ENCODE measurements around the gene ARHGAP9. TPM values are rescaled to one million over a fixed set of nuclear protein-coding genes. Genes with fewer than 3 reads are reported as not detected.

The ARHGAP9 gene
- total RNA-seq (2022; extraction: Qiagen RNA extraction): 0.33 to 0.72 TPM (median 0.43 TPM) in 5 replicates

DNA sequence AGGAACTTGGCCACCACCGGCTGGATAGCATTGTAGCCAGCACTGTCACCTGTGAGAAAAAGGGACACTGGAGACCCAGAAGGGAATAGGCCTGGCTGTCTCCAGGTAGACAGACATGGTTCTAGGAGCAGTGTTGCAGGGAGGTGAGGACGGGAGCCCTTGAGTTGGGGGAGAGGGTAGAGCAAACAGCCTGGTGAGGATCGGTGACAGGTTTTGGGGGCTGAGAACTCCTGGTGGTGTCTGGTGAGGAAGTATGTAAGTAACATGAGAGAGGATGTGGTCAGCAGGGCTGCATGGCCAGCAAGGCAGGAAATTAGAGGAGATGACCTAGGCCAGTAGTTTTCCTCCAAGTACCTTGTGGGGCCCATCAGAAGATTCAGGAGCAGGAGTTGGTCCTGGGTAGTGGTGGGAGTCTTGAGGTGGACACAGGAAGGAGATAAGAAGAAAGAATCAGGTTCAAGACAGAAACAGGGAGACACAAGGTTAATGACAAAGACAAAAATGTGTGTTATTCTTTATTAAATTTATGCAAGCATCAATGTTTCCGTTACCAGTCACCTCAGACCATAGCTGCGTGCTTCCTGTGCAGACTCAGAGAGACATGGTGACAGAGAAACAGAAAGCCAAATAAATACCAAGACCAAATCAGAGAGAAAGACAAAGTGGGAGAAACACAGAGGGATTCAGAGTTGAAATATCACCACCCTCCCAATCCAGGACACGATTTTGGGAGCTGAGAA is at the start of gene ARHGAP9:
ARHGAP9 (minus strand) TSS at position 491 of the 740 bp plus-strand sequence; CDS start at position 31, 460 bp downstream.

DNA sequence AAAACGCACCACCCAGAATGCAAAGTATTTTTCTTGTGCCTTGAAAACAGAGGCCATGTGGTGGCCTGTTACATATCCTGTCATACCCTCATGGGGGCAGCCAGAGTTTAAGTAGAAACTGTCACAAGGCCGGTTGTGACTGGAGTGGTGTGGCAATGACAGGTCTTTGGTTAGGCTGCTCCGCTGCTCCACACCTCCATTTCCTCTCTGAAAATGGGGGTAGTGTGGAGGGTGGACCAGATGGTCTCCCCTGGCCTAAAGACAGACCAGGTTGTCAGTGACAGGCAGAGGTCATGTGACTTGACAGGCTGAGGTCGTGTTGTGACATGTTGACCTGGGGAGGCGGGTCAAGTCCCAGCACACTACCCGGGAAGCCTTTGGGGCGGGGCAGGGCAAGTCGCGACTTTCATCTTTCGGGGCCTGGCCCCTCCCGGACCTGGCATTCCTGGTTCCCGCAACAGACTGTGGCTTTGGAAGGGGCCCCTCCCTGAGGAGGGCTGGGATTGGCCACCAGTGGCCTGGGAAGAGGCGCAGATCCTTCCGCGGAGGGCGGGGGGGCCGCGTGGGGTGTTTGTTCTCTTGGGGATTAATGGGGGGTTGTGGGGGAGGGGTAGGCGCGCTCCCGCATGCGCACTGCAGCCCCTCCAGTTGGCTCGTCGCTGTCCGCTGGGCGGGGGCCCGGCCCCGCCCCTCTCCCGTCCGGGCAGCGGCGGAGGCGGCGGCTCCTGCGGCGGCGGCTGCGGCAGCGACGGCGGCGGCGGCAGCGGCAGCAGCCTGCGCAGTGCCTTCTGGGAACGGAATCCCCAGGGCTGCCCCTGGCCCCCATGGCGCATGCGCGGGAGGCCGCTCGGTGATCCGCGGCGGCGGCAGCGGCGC is 42.6 kb upstream of the ARHGAP9 start, which contains the start of gene MBD6:
MBD6 (plus strand) TSS at position 814 of the 876 bp plus-strand sequence. CDS start 1,480 bp downstream, outside the sequence.

DNA sequence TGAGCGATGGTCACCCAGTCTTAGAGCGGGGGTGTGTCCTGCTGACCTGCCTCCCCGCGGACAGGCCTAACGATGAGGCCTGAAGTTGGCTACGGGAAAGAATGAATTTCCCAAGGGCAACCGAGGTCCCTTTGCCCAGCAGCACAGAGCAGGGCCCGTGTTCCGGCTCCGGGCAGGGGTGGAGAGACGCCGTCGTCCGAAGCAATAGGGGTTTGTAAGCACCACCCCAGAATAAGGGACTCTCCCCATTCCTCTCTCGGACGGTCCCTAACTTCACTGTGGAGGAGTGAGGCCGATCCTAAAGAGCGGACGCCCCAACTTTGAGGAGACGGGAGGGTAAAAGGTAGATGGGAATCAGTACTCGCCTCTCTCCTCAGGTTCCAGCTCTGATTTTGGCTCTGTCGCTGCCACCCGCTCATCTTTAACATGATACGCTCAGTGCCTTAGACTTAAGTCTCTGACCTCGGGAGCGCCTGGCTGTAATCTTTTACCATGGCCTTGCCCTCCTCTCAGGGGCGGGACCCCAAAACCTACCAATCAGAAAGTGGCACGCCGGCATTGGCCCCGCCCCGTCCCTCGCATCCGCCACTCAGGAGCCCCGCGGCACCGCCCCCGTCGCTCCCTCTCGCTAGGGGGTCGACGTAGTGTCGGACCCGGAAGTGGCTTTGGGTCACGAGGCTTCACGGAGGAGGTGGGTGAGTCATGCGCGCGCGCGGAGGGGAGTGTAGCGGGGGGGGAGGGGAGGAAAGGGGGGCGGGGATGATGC is 40.6 kb upstream of the ARHGAP9 start, which contains the start of gene DDIT3:
DDIT3 (minus strand) TSS at position 462 of the 766 bp plus-strand sequence. CDS start 3,108 bp downstream, outside the sequence.

DNA sequence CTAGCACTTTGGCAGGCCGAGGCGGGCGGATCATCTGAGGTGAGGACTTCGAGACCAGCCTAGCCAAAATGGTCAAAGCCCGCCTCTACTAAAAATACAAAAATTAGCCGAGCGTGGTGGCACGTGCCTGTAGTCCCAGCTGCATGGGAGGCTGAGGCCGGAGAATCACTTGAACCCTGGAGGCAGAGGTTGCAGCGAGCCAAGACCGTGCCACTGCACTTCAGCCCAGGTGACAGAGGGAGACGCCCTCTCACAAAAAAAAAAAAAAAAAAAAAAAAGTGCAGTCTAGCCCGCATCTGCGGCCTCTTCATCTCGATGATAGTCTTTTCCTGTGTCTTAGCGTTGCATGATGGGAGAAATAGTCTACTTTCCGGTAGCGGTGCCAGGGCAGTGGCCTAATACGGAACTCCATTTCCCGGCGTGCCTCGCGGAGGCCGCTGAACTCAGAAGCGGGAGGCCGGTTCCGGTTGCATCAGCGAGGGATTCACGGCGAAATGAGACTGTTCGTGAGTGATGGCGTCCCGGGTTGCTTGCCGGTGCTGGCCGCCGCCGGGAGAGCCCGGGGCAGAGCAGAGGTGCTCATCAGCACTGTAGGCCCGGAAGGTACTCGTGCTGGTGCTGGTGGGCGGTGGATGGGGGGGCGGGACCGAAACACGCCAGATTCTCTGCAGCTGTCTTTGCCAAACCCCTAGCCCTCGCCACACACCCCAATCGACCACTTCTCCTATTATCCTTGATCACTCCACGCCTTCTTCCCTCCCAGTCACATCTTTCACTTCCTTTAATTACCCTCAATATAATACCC is 8.1 kb upstream of the ARHGAP9 start, which contains the start of gene MARS1:
MARS1 (plus strand) TSS at position 472 of the 805 bp plus-strand sequence; CDS start at position 495, 23 bp downstream.

DNA sequence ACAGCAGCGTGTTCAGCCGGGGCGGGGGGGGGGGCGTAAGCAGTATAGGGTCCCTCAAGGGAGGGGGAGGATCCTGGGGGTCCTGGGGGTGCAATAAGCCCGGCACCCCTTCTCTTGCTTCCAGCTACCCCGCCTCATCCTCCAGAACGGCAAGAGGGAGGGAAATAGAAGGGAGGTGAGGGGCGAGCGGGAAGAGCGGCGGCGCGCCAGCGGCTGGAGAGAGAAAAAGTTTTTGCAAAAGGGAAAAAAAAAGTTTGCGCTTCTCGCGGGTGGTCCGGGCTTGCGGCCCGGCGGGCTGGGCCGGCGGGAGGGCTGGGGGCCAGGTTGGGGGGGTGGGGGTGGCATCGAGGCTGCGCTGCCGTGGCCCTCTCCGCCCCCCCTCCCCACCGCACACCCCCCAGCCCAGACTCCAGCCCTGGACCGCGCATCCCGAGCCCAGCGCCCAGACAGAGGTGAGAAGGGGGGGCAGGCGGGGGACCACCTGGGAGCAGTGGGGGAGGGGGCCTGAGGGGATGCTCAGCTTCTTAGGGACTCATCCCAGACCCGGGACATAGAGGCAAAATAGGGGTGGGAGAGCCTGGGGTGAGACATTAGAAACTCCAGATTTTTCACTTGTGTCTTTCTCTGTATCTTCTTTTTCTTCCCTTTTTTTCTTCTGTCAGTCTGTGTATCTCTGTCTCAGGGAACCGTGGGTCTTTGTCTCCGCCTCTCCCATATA is 19.8 kb downstream of the ARHGAP9 start, which contains the start of gene GLI1:
GLI1 (plus strand) TSS at position 36 of the 718 bp plus-strand sequence. CDS start 3,907 bp downstream, outside the sequence.

DNA sequence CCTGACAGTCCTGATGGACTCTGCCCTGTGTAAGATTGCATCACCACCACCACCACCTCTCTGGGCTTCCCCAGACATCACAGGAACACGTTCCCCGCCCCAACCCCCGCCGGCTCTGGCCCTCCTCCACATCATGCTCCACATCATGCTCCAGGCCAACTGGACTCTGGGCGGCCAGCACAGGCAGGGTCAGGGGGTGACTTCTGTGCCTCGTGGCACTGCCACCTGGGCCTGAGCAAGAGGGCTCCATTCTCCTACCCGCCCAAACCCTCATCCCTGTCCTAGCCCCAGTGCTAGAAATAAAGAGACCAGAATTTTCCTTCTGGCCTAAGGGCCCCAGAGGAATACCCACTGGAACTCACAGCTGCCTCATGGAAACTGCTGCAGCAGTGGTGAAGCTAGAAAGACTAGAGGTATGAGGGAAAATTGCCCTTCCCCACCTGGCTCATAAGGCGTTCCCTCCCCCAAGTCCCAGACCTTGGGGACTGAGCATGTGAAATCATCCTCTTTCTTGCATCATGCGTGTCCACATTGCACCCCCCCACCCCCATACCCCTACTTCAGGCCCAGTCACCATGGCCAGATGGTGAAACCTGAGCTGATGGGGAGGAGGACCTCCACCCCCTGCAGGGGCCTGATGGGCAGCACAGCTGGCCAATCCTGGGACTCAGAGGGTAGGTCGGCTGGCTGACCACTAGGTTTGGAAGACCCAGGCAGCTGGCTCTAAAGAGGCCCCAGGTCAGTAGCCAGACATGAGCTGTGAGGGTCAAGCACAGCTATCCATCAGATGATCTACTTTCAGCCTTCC is 24.9 kb downstream of the ARHGAP9 start, which contains the start of gene INHBE:
INHBE (plus strand) TSS at position 742 of the 808 bp plus-strand sequence. CDS start 230 bp downstream, outside the sequence.

DNA sequence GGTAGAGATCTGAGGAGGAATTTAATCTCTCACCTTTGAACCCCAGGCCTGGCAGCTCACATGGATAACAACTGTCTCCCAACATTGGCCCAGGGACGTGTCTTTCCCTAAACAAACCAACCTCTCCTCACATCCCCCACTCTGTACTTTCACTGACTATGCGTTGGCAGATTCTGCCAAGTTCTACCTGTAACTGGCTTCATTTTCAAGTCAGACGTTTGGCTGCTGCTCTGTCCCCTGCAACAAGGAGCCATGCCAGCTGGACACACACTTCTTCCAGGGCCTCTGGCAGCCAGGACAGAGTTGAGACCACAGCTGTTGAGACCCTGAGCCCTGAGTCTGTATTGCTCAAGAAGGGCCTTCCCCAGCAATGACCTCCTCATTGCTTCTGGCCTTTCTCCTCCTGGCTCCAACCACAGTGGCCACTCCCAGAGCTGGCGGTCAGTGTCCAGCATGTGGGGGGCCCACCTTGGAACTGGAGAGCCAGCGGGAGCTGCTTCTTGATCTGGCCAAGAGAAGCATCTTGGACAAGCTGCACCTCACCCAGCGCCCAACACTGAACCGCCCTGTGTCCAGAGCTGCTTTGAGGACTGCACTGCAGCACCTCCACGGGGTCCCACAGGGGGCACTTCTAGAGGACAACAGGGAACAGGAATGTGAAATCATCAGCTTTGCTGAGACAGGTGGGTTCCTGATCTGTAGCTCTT is 45.0 kb downstream of the ARHGAP9 start, which contains the start of gene INHBC:
INHBC (plus strand) TSS at position 268 of the 707 bp plus-strand sequence; CDS start at position 371, 103 bp downstream.

DNA sequence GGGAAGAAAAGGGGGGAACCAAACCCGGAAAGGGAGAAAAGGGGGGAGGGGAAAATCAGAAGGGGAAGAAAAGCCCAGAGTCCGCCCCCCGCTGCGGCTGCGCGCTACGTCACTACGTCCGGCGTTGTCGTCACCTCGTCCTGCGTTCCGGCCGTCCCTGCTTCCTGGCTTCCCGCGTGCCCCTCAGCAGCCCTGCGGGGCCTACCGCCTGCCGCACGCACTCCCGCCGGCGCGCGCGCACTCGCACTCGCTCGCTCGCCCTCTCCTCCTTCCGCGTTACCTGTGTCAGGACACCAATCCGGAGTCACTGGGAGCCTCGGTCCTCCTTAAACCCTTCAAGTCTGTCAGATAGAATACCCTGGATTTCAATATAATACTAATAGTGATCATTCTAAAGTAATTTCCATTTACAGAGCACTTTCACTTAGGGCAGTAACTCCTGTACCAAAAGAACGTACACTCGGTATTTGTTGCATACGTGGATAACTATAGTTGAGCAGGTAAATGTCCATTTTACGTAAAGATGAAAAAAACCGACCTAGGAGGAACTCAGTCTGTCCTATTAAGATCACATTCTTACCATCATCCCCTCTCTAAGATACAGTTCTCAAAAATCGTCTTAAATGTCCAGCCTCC is 48.6 kb downstream of the ARHGAP9 start, which contains the start of gene R3HDM2:
R3HDM2 (minus strand) TSS at position 113 of the 636 bp plus-strand sequence. CDS start 120,615 bp downstream, outside the sequence.

Other genes starting within 250 kb of the ARHGAP9 start
- 0.18 to 0.54 TPM (median 0.38 TPM) in 4 of 5 replicates, not detected in the other for gene STAC3, start 228.7 kb downstream of the ARHGAP9 start, total RNA-seq (2022; extraction: Qiagen RNA extraction)
- gene R3HDM2, start 48.8 kb downstream of the ARHGAP9 start, total RNA-seq (2022; extraction: Qiagen RNA extraction): 7.2 to 11.9 TPM (median 8.5 TPM) in 5 replicates
- not detected in 5 replicates for gene INHBC, start 45.1 kb downstream of the ARHGAP9 start, total RNA-seq (2022; extraction: Qiagen RNA extraction)
- gene INHBE, start 24.6 kb downstream of the ARHGAP9 start, total RNA-seq (2022; extraction: Qiagen RNA extraction): 0.04 to 0.13 TPM (median 0.10 TPM) in 4 of 5 replicates, not detected in the other
- gene GLI1, start 20.1 kb downstream of the ARHGAP9 start, total RNA-seq (2022; extraction: Qiagen RNA extraction): 4.5 to 7.8 TPM (median 5.9 TPM) in 5 replicates
- gene MARS1, start 8.2 kb upstream of the ARHGAP9 start, total RNA-seq (2022; extraction: Qiagen RNA extraction): 152 to 199 TPM (median 172 TPM) in 5 replicates
- gene DDIT3, start 40.6 kb upstream of the ARHGAP9 start, total RNA-seq (2022; extraction: Qiagen RNA extraction): 18.6 to 26.8 TPM (median 23.9 TPM) in 5 replicates
- 13.4 to 31.3 TPM (median 28.0 TPM) in 5 replicates for gene MBD6, start 43.0 kb upstream of the ARHGAP9 start, total RNA-seq (2022; extraction: Qiagen RNA extraction)
- gene DCTN2, start 67.3 kb upstream of the ARHGAP9 start, total RNA-seq (2022; extraction: Qiagen RNA extraction): 135 to 153 TPM (median 150 TPM) in 5 replicates
- 0.12 to 0.27 TPM (median 0.20 TPM) in 5 replicates for gene KIF5A, start 70.2 kb upstream of the ARHGAP9 start, total RNA-seq (2022; extraction: Qiagen RNA extraction)
- gene PIP4K2C, start 111.3 kb upstream of the ARHGAP9 start, total RNA-seq (2022; extraction: Qiagen RNA extraction): 40.6 to 46.9 TPM (median 42.6 TPM) in 5 replicates
- 13.3 to 18.8 TPM (median 15.9 TPM) in 5 replicates for gene DTX3, start 125.0 kb upstream of the ARHGAP9 start, total RNA-seq (2022; extraction: Qiagen RNA extraction)
- gene ARHGEF25, start 131.6 kb upstream of the ARHGAP9 start, total RNA-seq (2022; extraction: Qiagen RNA extraction): 4.0 to 6.5 TPM (median 5.0 TPM) in 5 replicates
- 26.3 to 45.0 TPM (median 42.0 TPM) in 5 replicates for gene B4GALNT1, start 153.3 kb upstream of the ARHGAP9 start, total RNA-seq (2022; extraction: Qiagen RNA extraction)
- 114 to 122 TPM (median 117 TPM) in 5 replicates for gene OS9, start 214.3 kb upstream of the ARHGAP9 start, total RNA-seq (2022; extraction: Qiagen RNA extraction)

Data from A549 treated with dexamethasone at 1 μM for 4 hours (cell line).